ENCODE results near the gene STAP2. TPM values are rescaled to one million over a fixed set of nuclear protein-coding genes. Genes with fewer than 3 reads are reported as not detected.
"Not testable (repeated sequence)": the region's sequence is repeated elsewhere in the genome, so short reads cannot be mapped to it uniquely, and the experiment has no call there.

Gene STAP2
- total and polyA plus RNA-seq, 2 donors (not counting 3 experiments of a cell fraction or from before 2014, with no cell fraction given) = 12.2 to 21.7 TPM

- intact Hi-C loops (cut with micrococcal nuclease) = no loop called here
- CTCF ChIA-PET = no interaction called here
- FAIRE-seq (no peak), DNase-seq (ENCODE audit: low read depth, low spot score) (no peak)
- no peak overlapping the region for H3K27ac ChIP-seq (ENCODE audit: insufficient read depth, low read depth, low read length)
- no peak for TF ChIP-seq POLR2A (IDR thresholded peaks at IDR 0.05; ENCODE audit: low read depth, low read length)
- no peak for TF ChIP-seq FOS (IDR thresholded peaks at IDR 0.05; ENCODE audit: borderline replicate concordance, insufficient read depth, low read length)
- TF ChIP-seq CTCF (IDR thresholded peaks at IDR 0.05; ENCODE audit: extremely low read depth in 1 of 2, insufficient read depth in 1 of 2, low read depth in 1 of 2, low read length in 2 of 2) = no peak
- TF ChIP-seq EZH2 (IDR thresholded peaks at IDR 0.05; ENCODE audit: borderline replicate concordance, low read depth, low read length, severe bottlenecking) = no peak
- no peak for TF ChIP-seq GATA2 (IDR thresholded peaks at IDR 0.05; ENCODE audit: insufficient read depth, insufficient read length, low read depth, low read length)
- TF ChIP-seq MAX (IDR thresholded peaks at IDR 0.05; ENCODE audit: insufficient read depth, insufficient read length) = no peak
- no peak for TF ChIP-seq MYC (IDR thresholded peaks at IDR 0.05; ENCODE audit: low read depth, low read length)
- no peak for TF ChIP-seq JUN (IDR thresholded peaks at IDR 0.05; ENCODE audit: borderline replicate concordance, insufficient read depth, insufficient read length, low read depth)
- no peak for TF ChIP-seq POLR2AphosphoS5 (IDR thresholded peaks at IDR 0.05; ENCODE audit: insufficient read depth, low read depth, low read length)
- no peaks in the 10 kb centered on the region for H3K27me3 ChIP-seq (ENCODE audit: control insufficient read depth in 2 of 2, insufficient read depth in 2 of 2, low read length in 2 of 2)
- H3K9me1 ChIP-seq (replicated peaks; ENCODE audit: control insufficient read depth, extremely low read depth, insufficient read depth, low read length) = no peaks in the 10 kb centered on the region
- H3K9me3 ChIP-seq (replicated peaks; ENCODE audit: control insufficient read depth, insufficient read depth, low read length) = no peaks in the 10 kb centered on the region
- H3K9ac ChIP-seq (replicated peaks; ENCODE audit: extremely low read depth, insufficient read depth, low read length) = no peak overlapping the region
- H3K36me3 ChIP-seq (ENCODE audit: control insufficient read depth in 2 of 2, extremely low read depth in 1 of 2, insufficient read depth in 2 of 2, low read length in 2 of 2) = no peaks in the 10 kb centered on the region
- H3K4me2 ChIP-seq (ENCODE audit: insufficient read depth, low read length) = no peak overlapping the region
- no peak overlapping the region for H2AFZ ChIP-seq (ENCODE audit: low read depth, low read length)
- no peak overlapping the region for H3K4me3 ChIP-seq (replicated peaks in 1 of 3; ENCODE audit: insufficient read depth in 1 of 3, low read depth in 1 of 3, low read length in 3 of 3)
- dilution Hi-C loops (cut with MboI; ENCODE audit: extremely low pct_ligation_motif_present, low sequenced_read_pairs) = no loop called here
- no peaks in the 10 kb centered on the region for H3K79me2 ChIP-seq (ENCODE audit: control insufficient read depth, insufficient read depth, low read length)
- POLR2A ChIA-PET = no interaction called here
- no peaks in the 10 kb centered on the region for H3K4me1 ChIP-seq (ENCODE audit: control insufficient read depth, extremely low read depth, insufficient read depth, low read length)
- no peaks in the 10 kb centered on the region for H4K20me1 ChIP-seq (replicated peaks; ENCODE audit: control insufficient read depth, extremely low read depth, insufficient read depth, low read length)
- BruUV-seq (replicated peaks) = no TSS peak
Observed at GRCh38 chr19:4288091-4288777, 50.4 kb downstream of the STAP2 start.

- BruUV-seq (replicated peaks); dilution Hi-C loops (cut with MboI; ENCODE audit: extremely low pct_ligation_motif_present, low sequenced_read_pairs); H3K9me1 ChIP-seq (replicated peaks; ENCODE audit: control insufficient read depth, extremely low read depth, insufficient read depth, low read length); CTCF ChIA-PET; intact Hi-C loops (cut with micrococcal nuclease); H2AFZ ChIP-seq (ENCODE audit: low read depth, low read length); H4K20me1 ChIP-seq (replicated peaks; ENCODE audit: control insufficient read depth, extremely low read depth, insufficient read depth, low read length); H3K9me3 ChIP-seq (replicated peaks; ENCODE audit: control insufficient read depth, insufficient read depth, low read length); H3K79me2 ChIP-seq (ENCODE audit: control insufficient read depth, insufficient read depth, low read length); DNase-seq (ENCODE audit: low read depth, low spot score); H3K4me1 ChIP-seq (ENCODE audit: control insufficient read depth, extremely low read depth, insufficient read depth, low read length); H3K4me3 ChIP-seq (replicated peaks in 1 of 3; ENCODE audit: insufficient read depth in 1 of 3, low read depth in 1 of 3, low read length in 3 of 3); H3K9ac ChIP-seq (replicated peaks; ENCODE audit: extremely low read depth, insufficient read depth, low read length); FAIRE-seq; H3K27ac ChIP-seq (ENCODE audit: insufficient read depth, low read depth, low read length); H3K27me3 ChIP-seq (ENCODE audit: control insufficient read depth in 2 of 2, insufficient read depth in 2 of 2, low read length in 2 of 2); H3K4me2 ChIP-seq (ENCODE audit: insufficient read depth, low read length); H3K36me3 ChIP-seq (ENCODE audit: control insufficient read depth in 2 of 2, extremely low read depth in 1 of 2, insufficient read depth in 2 of 2, low read length in 2 of 2); POLR2A ChIA-PET: not testable (repeated sequence)
Observed at GRCh38 chr19:4286141-4286540, 52.5 kb downstream of the STAP2 start.
